GM19193 (cell line): Measurements from ENCODE around the gene PRKAR1A.

ENCODE experiments used
- POLR2A ChIP-seq: IDR thresholded peaks from 4 replicates; pipeline ENCODE4 v1.6.1; 2011; ENCODE audit not compliant: insufficient read depth, insufficient read length; ENCODE audit errors: extremely low read depth

The PRKAR1A gene

GRCh38 chr17:68501074-68501473, 11.2 kb upstream of the PRKAR1A start:
- no peak for TF ChIP-seq POLR2A

GRCh38 chr17:68505951-68506350, 6.3 kb upstream of the PRKAR1A start:
- TF ChIP-seq POLR2A: no peak

- no peak for TF ChIP-seq POLR2A
Observed at GRCh38 chr17:68507576-68507975, 4.7 kb upstream of the PRKAR1A start.

- TF ChIP-seq POLR2A: no peak
Observed at GRCh38 chr17:68509141-68510057, 2.8 kb upstream of the PRKAR1A start.

- no peak for TF ChIP-seq POLR2A
Observed at GRCh38 chr17:68511254-68511670, 968 bp upstream of the PRKAR1A start.

- TF ChIP-seq POLR2A: peak; percentile 54
Observed at GRCh38 chr17:68511671-68512246, 471 bp upstream of the PRKAR1A start.

- no peak for TF ChIP-seq POLR2A
Observed at GRCh38 chr17:68512960-68513474, 787 bp downstream of the PRKAR1A start.

- TF ChIP-seq POLR2A: no peak
Observed at GRCh38 chr17:68513932-68514331, 1.7 kb downstream of the PRKAR1A start.

GRCh38 chr17:68514831-68515635, 2.8 kb downstream of the PRKAR1A start:
- no peak for TF ChIP-seq POLR2A

- TF ChIP-seq POLR2A: no peak
Observed at GRCh38 chr17:68516732-68517131, 4.5 kb downstream of the PRKAR1A start.

- no peak for TF ChIP-seq POLR2A
Observed at GRCh38 chr17:68518063-68518815, 6.0 kb downstream of the PRKAR1A start.

- TF ChIP-seq POLR2A: no peak
Observed at GRCh38 chr17:68519911-68520310, 7.7 kb downstream of the PRKAR1A start.

- TF ChIP-seq POLR2A: no peak
Observed at GRCh38 chr17:68522266-68522665, 10.0 kb downstream of the PRKAR1A start.

- no peak for TF ChIP-seq POLR2A
Observed at GRCh38 chr17:68526548-68526947, 14.3 kb downstream of the PRKAR1A start.
